ENCODE results near the gene NDUFB6. TPM values are rescaled to one million over a fixed set of nuclear protein-coding genes. Genes with fewer than 3 reads are reported as not detected.

The NDUFB6 gene
- total RNA-seq, 1 donor from 2014 or later: 43.4 TPM

DNA sequence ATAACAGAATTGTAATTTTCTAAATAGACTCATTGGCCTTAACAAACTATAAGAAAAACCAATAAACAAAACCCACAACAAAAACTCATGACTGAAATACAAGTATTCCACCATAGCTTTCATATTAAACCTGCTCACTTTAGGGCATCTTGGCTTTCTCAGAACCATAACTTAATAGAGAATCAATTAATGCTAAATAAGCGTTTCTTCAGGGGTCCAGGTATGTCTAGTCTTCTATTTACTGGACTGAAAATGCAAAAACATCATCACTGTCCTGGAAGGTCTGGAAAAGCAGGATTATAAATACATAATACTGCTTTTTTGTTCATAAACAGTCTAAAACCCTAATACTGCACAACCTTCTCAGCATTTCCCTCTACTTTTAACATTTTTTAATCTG is 27.1 kb downstream of the NDUFB6 start:
- Mint-ChIP-seq H3K9me3 (ENCODE audit: low read depth) (no peaks in the 10 kb centered on the region), H3K4me3 (ENCODE audit: unreplicated experiment) (no peak overlapping the region), H3K27ac (ENCODE audit: unreplicated experiment) (no peak overlapping the region), H3K4me1 (ENCODE audit: low read depth) (peaks cover 29% of the 10 kb centered on the region), H3K36me3 (ENCODE audit: low read depth) (peaks cover 24% of the 10 kb centered on the region), H3K27me3 (ENCODE audit: low read depth) (no peaks in the 10 kb centered on the region)
- TF ChIP-seq, protein P1, sequence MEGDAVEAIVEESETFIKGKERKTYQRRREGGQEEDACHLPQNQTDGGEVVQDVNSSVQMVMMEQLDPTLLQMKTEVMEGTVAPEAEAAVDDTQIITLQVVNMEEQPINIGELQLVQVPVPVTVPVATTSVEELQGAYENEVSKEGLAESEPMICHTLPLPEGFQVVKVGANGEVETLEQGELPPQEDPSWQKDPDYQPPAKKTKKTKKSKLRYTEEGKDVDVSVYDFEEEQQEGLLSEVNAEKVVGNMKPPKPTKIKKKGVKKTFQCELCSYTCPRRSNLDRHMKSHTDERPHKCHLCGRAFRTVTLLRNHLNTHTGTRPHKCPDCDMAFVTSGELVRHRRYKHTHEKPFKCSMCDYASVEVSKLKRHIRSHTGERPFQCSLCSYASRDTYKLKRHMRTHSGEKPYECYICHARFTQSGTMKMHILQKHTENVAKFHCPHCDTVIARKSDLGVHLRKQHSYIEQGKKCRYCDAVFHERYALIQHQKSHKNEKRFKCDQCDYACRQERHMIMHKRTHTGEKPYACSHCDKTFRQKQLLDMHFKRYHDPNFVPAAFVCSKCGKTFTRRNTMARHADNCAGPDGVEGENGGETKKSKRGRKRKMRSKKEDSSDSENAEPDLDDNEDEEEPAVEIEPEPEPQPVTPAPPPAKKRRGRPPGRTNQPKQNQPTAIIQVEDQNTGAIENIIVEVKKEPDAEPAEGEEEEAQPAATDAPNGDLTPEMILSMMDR (IDR thresholded peaks at IDR 0.05): no peak
- DNase-seq (ENCODE audit: low spot score): no peak

DNA sequence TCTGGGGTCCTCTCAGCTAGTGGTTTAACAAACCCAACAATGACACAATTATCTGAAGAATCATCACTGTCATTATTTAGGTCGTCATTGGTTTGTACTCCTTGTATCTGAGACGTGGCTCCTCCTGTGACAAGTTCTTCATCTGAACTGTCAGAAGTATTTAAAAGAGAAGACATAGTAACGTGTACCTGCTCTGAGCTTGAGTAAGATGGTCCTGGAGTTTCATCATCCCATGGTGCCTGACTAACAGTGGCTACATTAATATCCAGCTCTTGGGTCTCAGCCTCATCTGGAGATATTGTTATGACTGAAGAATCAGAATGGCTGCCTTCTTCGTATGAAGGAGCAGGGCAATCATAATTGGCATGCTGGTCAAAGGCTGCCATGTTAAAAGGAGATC is 29.9 kb downstream of the NDUFB6 start:
- TF ChIP-seq, protein P1 (IDR thresholded peaks at IDR 0.05): no peak
- no peak overlapping the region for H3K4me3 Mint-ChIP-seq (ENCODE audit: unreplicated experiment)
- H3K27me3 Mint-ChIP-seq (ENCODE audit: low read depth): no peaks in the 10 kb centered on the region
- H3K4me1 Mint-ChIP-seq (ENCODE audit: low read depth): peaks cover 8% of the 10 kb centered on the region
- no peak overlapping the region for H3K27ac Mint-ChIP-seq (ENCODE audit: unreplicated experiment)
- peaks cover 23% of the 10 kb centered on the region for H3K36me3 Mint-ChIP-seq (ENCODE audit: low read depth)
- H3K9me3 Mint-ChIP-seq (ENCODE audit: low read depth): no peaks in the 10 kb centered on the region
- DNase-seq (ENCODE audit: low spot score): no peak

DNA sequence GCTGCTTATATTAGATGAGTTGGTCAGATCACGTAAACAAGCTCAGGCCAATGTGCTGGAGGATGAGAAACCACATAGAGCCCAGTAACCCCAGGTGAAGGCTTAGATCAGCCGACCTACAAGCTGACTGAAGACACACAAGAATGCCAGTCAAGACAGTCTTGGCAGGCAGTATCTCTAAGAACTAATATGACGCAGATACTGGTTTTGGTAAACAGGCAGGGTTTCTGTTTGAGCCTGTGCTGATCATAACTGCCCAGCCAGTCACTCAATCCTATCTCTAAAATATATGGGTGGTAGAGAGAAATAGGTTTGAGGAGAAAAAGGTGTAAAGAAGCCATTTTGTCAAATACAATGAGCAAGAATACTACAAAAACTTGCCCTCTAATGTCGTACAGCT is 39.1 kb downstream of the NDUFB6 start:
- H3K36me3 Mint-ChIP-seq (ENCODE audit: low read depth): peaks cover 9% of the 10 kb centered on the region
- H3K27ac Mint-ChIP-seq (ENCODE audit: unreplicated experiment): no peak overlapping the region

DNA sequence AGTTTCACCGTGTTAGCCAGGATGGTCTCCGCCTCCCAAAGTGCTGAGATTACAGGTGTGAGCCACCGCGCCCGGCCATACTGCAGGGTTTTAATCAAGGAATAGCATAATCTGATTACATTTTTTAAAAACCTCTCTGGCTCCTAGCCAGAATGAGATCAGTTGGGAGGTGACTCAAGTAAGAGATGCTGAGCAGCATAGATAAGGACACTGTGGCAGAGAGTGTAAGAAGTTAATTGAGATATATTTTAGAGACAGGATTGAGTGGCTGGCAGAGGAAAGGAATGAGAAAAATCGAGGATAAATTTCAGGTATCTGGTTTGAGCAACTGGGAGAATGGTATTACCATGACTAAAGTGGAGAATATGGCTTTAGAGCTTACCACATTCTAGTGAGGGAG is 39.6 kb downstream of the NDUFB6 start:
- Mint-ChIP-seq H3K9me3 (ENCODE audit: low read depth) (peaks cover 14% of the 10 kb centered on the region), H3K4me1 (ENCODE audit: low read depth) (no peaks in the 10 kb centered on the region), H3K4me3 (ENCODE audit: unreplicated experiment) (no peak overlapping the region), H3K27ac (ENCODE audit: unreplicated experiment) (no peak overlapping the region), H3K27me3 (ENCODE audit: low read depth) (no peaks in the 10 kb centered on the region), H3K36me3 (ENCODE audit: low read depth) (peaks cover 9% of the 10 kb centered on the region)
- TF ChIP-seq, protein P1 (IDR thresholded peaks at IDR 0.05): no peak
- DNase-seq (ENCODE audit: low spot score): no peak

More for the DNA sequence above, 39.1 kb downstream of the NDUFB6 start:
- TF ChIP-seq, protein P1 (IDR thresholded peaks at IDR 0.05): no peak
- Mint-ChIP-seq H3K9me3 (ENCODE audit: low read depth) (peaks cover 14% of the 10 kb centered on the region), H3K4me1 (ENCODE audit: low read depth) (no peaks in the 10 kb centered on the region), H3K4me3 (ENCODE audit: unreplicated experiment) (no peak overlapping the region), H3K27me3 (ENCODE audit: low read depth) (no peaks in the 10 kb centered on the region)
- no peak for DNase-seq (ENCODE audit: low spot score)

DNA sequence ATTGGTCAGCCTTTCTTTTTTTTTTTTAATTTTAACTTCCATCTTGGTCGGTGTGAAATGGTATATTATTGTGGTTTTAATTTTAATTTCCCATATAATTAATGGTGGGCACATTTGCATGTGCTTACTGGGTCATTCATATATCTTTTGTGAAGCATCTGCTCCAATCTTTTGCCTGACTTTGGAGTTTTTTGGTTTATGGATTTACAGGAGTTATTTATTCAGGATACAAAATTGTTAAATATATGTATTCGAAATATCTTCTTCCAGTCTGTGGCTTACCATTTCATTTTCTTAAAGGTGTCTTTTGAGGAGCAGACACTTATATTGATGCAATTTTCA is 46.3 kb downstream of the NDUFB6 start:
- peaks cover 10% of the 10 kb centered on the region for H3K9me3 Mint-ChIP-seq (ENCODE audit: low read depth)
- H3K27ac Mint-ChIP-seq (ENCODE audit: unreplicated experiment): peak overlapping the region; percentile 93
- peaks cover 26% of the 10 kb centered on the region for H3K4me1 Mint-ChIP-seq (ENCODE audit: low read depth)
- peaks cover 1% of the 10 kb centered on the region for H3K36me3 Mint-ChIP-seq (ENCODE audit: low read depth)
- H3K27me3 Mint-ChIP-seq (ENCODE audit: low read depth): no peaks in the 10 kb centered on the region
- peak overlapping the region; percentile 85 for H3K4me3 Mint-ChIP-seq (ENCODE audit: unreplicated experiment)
- TF ChIP-seq, protein P1 (IDR thresholded peaks at IDR 0.05): peak; percentile 37
- DNase-seq (ENCODE audit: low spot score): no peak

Measured in chondrocyte (in vitro differentiated cells).